ENCODE data around the gene TSPAN13.

Gene TSPAN13

DNA sequence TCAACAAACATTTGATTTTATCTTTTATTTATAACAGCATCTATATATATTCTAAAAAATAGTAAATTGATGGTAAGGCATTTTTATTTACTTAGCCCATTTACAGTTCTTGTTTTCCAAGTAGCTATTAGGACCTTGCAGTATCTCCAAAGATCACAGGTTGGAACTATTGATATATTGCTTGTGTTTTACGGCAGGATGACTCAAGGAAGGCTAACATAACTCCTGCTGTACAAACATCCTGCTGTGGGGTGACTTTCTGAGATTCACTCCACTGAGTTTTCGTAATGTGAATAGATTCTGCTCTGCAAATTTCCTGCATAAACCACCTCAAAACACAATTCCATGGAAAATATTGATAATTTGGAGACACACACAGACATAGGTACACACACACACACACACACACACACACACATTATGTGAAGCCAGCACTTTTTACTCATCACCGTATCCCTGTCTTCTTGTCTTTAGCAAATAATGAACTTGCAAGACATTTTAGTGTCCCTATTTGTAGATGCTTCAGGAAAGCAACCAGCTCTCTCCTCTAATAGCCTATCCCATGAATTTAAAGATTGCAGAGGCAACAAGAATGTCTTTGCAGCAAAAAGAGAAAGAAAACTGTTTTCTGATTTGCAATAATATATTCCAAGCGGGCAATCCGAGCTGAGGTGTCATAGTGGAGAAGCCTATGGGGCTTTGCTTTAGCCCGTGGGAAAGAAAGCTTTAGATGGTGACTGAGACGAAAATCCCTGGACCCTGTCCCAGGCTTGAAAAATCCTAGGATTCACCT lies 50.5 kb downstream of the TSPAN13 start:
- no peak overlapping the region for H3K4me3 ChIP-seq (ENCODE audit: low read depth, low read length)

DNA sequence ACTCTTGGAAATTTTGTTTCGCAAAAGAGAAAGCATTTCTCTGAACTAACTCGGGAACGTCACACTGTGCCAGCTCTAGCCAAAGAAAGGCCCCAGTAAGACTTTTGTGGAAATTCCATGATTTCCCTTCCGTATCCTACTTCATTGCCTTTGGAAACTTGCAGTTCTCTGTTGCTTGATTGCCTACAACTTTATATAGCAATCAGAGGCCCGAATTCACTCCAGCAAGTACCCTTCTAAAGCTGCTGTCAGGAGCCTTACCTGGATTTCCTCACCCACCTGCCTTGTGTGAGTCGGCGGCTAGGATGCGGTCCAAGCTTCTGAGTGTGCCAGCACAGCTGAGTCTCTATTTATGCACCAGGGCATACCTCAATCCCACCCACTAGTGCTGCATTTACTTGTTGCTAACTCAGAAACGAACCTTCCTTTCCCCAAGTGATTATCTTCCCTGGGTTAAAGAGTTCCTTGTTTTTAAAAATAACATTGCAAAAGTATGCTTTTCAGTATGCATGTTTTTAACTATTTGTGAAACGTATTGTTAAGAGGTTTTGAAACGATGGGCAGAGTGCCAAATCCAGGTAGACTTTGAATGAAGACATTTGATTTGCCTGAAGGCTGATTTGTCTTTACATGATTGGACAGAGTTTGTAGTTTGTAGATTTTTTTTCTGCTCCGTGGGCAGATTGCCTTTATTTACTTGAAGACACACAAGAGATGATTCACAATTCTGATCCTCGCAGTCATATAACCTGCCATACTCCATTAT lies 51.3 kb downstream of the TSPAN13 start, which contains the start of gene AGR2:
Gene AGR2 (minus strand): TSS at position 326 of the 766 bp plus-strand sequence. CDS start 3,203 bp downstream, outside the sequence.
- no peak within 1 kb of the TSS for H3K4me3 ChIP-seq (ENCODE audit: low read depth, low read length)
- TF ChIP-seq, protein P1, sequence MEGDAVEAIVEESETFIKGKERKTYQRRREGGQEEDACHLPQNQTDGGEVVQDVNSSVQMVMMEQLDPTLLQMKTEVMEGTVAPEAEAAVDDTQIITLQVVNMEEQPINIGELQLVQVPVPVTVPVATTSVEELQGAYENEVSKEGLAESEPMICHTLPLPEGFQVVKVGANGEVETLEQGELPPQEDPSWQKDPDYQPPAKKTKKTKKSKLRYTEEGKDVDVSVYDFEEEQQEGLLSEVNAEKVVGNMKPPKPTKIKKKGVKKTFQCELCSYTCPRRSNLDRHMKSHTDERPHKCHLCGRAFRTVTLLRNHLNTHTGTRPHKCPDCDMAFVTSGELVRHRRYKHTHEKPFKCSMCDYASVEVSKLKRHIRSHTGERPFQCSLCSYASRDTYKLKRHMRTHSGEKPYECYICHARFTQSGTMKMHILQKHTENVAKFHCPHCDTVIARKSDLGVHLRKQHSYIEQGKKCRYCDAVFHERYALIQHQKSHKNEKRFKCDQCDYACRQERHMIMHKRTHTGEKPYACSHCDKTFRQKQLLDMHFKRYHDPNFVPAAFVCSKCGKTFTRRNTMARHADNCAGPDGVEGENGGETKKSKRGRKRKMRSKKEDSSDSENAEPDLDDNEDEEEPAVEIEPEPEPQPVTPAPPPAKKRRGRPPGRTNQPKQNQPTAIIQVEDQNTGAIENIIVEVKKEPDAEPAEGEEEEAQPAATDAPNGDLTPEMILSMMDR (conservative IDR thresholded peaks at IDR 0.05; ENCODE audit: low read depth, low read length), result no peak
- DNase-seq (ENCODE audit: low read depth), result no peak

More for the DNA sequence above, 50.5 kb downstream of the TSPAN13 start:
- DNase-seq (ENCODE audit: low read depth), result peak; percentile 30
- TF ChIP-seq, protein P1 (conservative IDR thresholded peaks at IDR 0.05; ENCODE audit: low read depth, low read length), result no peak

DNA sequence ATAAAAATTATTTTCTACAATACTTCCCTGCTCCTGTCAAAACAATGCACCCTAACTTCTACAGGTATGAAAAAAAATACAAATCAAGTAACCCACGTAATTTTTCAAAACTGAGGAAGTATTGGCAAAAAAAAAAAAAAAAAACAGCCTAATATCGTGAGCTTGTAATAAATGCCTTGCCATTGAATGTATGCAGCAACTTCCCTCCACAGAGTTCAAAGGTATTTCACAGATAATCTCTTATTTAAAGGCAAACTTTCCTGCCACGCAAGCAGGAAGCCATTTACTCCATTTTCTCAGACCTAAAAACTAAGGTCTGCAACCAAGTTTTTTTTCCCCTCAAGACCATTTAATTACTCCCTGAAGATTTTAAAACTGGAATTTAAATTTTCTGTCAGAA lies 51.9 kb downstream of the TSPAN13 start:
- no peak for DNase-seq (ENCODE audit: low read depth)
- no peak overlapping the region for H3K4me3 ChIP-seq (ENCODE audit: low read depth, low read length)
- TF ChIP-seq, protein P1 (conservative IDR thresholded peaks at IDR 0.05; ENCODE audit: low read depth, low read length), result no peak

DNA sequence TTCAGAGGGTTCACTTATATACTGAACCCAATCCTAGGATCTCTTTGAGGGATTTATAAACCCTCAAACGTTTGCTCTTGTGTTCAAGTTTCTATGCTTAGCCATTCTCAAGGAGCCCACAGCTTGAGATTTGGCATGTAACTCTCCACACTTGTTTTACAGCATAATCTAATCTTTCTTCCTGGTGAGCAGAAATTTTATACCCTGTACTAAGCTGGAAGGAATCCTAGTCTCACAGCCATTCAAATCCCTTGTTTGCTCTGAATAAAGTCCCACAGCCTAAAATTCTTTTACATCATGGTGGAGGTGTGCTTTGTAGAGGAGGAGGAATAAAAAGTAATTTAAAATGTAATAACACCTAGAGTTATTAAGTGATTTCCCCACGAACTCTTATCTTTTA lies 56.6 kb downstream of the TSPAN13 start:
- no peak overlapping the region for H3K4me3 ChIP-seq (ENCODE audit: low read depth, low read length)
- TF ChIP-seq, protein P1 (conservative IDR thresholded peaks at IDR 0.05; ENCODE audit: low read depth, low read length), result no peak
- DNase-seq (ENCODE audit: low read depth), result peak; percentile 29

DNA sequence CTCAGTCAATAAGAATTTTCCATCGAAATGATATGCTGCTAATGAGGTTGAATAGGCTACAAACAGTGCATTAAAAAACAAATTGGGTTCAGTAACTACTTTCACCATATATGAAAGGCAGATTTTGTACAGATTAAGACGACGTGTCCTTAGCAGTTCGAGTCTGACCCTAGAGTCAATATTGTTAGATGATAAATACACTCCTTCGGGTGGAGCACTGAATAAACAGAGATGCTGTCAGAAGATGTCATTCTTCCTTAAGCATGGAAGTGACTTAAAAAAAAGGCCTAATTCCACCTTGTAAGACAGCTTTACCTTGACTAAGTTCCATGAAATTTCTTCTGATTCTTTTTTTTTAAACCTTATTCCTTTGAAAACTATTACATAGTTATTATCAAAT lies 57.0 kb downstream of the TSPAN13 start:
- H3K4me3 ChIP-seq (ENCODE audit: low read depth, low read length), result no peak overlapping the region
- DNase-seq (ENCODE audit: low read depth), result no peak
- TF ChIP-seq, protein P1 (conservative IDR thresholded peaks at IDR 0.05; ENCODE audit: low read depth, low read length), result no peak

DNA sequence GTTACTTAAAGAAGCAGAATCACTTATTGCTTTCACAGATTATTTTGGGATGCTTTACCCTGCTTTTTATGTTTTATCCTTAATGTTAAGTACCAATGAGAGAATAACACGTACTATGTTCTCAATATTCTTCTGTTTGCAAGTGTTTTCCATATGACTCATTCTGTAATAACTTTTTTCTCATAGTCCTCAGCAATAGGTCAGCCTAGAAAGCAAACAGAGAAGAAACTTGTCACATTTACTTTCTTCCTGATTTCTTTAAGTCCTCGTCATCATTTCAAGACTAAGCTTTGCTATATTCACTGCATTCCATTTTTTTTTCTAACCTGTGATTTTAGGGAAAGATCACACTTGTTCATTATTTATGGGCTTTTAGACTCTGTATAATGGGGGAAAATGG lies 58.0 kb downstream of the TSPAN13 start:
- no peak overlapping the region for H3K4me3 ChIP-seq (ENCODE audit: low read depth, low read length)
- TF ChIP-seq, protein P1 (conservative IDR thresholded peaks at IDR 0.05; ENCODE audit: low read depth, low read length), result no peak
- peak; percentile 78 for DNase-seq (ENCODE audit: low read depth)

Measured in choroid plexus epithelial cell (primary cell).